Measurements from ENCODE around the gene KRT4. TPM values are rescaled to one million over a fixed set of nuclear protein-coding genes. Genes with fewer than 3 reads are reported as not detected.

The KRT4 gene
- total and polyA plus RNA-seq, 7 donors, result 0.86 to 18.6 TPM; not detected in 5

- Histone ChIP-seq H3K4me3 (no peak overlapping the region), H3K4me1 (peaks cover 0 to 9% (median 2%) of the 10 kb centered on the region in 4 donors), H3K9me3 (no peaks in the 10 kb centered on the region), H3K36me3 (no peaks in the 10 kb centered on the region), H3K27ac (no peak overlapping the region), H3K27me3 (peaks cover 5 to 34% (median 14%) of the 10 kb centered on the region in 3 donors)
- intact Hi-C loops (cut with DNase I), result no loop called here
- 89 to 95% methylated on average over 12 of the region's 12 CpGs for WGBS, 2 donors
- no peak for DNase-seq
- TF ChIP-seq POLR2AphosphoS5 (IDR thresholded peaks at IDR 0.05) (no peak), EP300 (IDR thresholded peaks at IDR 0.05) (no peak), POLR2A (IDR thresholded peaks at IDR 0.05) (no peak)
- TF ChIP-seq, protein P1, sequence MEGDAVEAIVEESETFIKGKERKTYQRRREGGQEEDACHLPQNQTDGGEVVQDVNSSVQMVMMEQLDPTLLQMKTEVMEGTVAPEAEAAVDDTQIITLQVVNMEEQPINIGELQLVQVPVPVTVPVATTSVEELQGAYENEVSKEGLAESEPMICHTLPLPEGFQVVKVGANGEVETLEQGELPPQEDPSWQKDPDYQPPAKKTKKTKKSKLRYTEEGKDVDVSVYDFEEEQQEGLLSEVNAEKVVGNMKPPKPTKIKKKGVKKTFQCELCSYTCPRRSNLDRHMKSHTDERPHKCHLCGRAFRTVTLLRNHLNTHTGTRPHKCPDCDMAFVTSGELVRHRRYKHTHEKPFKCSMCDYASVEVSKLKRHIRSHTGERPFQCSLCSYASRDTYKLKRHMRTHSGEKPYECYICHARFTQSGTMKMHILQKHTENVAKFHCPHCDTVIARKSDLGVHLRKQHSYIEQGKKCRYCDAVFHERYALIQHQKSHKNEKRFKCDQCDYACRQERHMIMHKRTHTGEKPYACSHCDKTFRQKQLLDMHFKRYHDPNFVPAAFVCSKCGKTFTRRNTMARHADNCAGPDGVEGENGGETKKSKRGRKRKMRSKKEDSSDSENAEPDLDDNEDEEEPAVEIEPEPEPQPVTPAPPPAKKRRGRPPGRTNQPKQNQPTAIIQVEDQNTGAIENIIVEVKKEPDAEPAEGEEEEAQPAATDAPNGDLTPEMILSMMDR (IDR thresholded peaks at IDR 0.05), result no peak
These were observed 22.4 kb downstream of the KRT4 start for GRCh38 chr12:52791271-52792184.

GRCh38 chr12:52790427-52791270, 23.3 kb downstream of the KRT4 start:
- intact Hi-C loops (cut with DNase I), result no loop called here
- H3K9me3 ChIP-seq, result no peaks in the 10 kb centered on the region
- DNase-seq, result no peak
- H3K27ac ChIP-seq, result no peak overlapping the region
- no peak overlapping the region for H3K4me3 ChIP-seq
- 63 to 67% methylated on average over 19 of the region's 19 CpGs for WGBS, 2 donors
- no peak for TF ChIP-seq POLR2A (IDR thresholded peaks at IDR 0.05)
- TF ChIP-seq, protein P1 (IDR thresholded peaks at IDR 0.05), result no peak
- TF ChIP-seq EP300 (IDR thresholded peaks at IDR 0.05), result no peak
- no peak for TF ChIP-seq POLR2AphosphoS5 (IDR thresholded peaks at IDR 0.05)
- H3K4me1 ChIP-seq, result peaks cover 0 to 9% (median 2%) of the 10 kb centered on the region in 4 donors
- no peaks in the 10 kb centered on the region for H3K36me3 ChIP-seq
- peaks cover 5 to 35% (median 14%) of the 10 kb centered on the region in 3 donors for H3K27me3 ChIP-seq

DNA sequence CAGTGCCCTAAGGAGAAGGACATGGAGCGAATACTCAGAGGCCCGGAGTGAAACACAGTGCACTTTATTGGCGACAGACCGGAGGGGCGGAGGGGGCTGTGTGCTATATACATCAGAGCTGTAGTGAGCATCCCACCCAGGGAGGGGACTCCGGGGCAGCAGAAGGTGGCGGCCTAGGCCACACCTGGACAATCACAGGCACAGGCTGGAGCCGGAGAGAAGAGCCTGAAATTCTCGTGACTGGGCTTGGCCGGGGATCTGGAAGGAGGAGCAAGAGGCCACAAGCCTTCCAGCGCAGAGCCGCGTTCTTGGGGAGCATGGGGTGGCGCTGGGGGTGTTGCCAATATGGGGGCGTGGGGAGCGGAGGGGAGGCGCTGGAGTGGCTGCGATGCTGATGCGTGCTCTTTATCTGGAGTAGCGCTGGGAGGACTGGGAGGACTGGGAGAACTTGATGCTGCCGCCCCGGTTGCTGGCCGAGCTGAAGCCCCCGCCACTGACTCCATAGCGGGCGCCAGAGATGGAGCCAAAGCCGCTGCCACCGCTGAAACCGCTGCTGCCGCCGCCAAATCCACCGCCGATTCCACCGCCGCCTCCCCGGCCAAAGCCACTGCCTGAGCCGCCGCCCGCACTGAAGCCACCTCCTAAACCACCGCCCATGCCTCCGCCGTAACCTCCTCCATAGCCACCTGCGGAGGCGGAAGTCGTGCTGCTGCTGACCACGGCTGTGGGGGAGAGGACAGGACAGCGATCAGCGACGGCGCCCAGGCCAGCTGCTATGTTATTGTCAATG, 24.1 kb downstream of the KRT4 start:
- peaks cover 5 to 43% (median 14%) of the 10 kb centered on the region in 3 donors for H3K27me3 ChIP-seq
- H3K4me1 ChIP-seq, result peaks cover 0 to 9% (median 2%) of the 10 kb centered on the region in 4 donors
- TF ChIP-seq, protein P1 (IDR thresholded peaks at IDR 0.05), result no peak
- TF ChIP-seq EP300 (IDR thresholded peaks at IDR 0.05) (no peak), POLR2AphosphoS5 (IDR thresholded peaks at IDR 0.05) (no peak), POLR2A (IDR thresholded peaks at IDR 0.05) (no peak)
- intact Hi-C loops (cut with DNase I), result no loop called here
- 16 to 24% methylated on average over 50 of the region's 50 CpGs for whole genome bisulfite sequencing, 2 donors
- DNase-seq, result no peak
- no peaks in the 10 kb centered on the region for H3K9me3 ChIP-seq
- peak overlapping the region in 1 of 4 donors; percentile 9 for H3K4me3 ChIP-seq
- H3K27ac ChIP-seq, result no peak overlapping the region
- H3K36me3 ChIP-seq, result no peaks in the 10 kb centered on the region

DNA sequence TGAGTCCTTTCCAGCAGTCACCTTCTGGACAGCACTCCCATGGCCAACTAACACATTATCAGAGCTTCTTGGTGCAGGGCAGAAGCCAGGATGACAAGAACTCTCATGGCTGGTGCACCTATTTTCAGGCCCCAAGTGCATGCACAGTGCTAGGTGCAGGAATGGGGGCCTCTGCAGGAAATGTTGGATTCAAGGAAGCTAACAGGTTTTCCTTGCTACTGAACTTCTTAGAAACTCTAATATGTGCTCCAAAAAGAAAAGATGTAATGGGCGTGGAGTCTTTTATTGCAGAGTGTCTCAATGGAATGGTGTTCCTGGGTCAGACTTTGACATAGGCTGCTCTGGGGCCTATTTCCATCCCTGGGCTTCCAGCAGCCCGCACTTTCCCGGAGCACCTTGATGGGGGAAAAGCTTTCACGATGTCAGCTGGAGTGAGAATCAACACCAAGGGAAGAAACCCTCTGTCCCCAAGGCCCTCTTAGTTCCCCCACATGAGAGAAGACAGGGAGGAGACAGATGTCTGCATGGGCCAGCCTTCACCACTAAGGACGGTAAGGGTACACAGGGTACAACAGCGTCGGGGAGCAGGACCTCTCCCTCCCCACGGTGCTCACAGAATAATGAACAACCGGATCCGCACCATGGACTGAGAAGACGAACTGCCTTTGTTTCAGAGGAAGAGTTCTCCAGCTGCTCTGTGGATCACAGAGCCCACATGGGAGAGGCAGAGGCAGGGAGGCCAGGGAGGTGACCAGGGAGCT, 24.9 kb downstream of the KRT4 start:
- H3K27me3 ChIP-seq, result peaks cover 5 to 48% (median 14%) of the 10 kb centered on the region in 3 donors
- no peaks in the 10 kb centered on the region for H3K9me3 ChIP-seq
- DNase-seq, result no peak
- WGBS, 2 donors, result 94 to 96% methylated on average over 11 of the region's 11 CpGs
- peaks cover 0 to 9% (median 2%) of the 10 kb centered on the region in 4 donors for H3K4me1 ChIP-seq
- TF ChIP-seq, protein P1 (IDR thresholded peaks at IDR 0.05), result no peak
- TF ChIP-seq EP300 (IDR thresholded peaks at IDR 0.05), result no peak
- TF ChIP-seq POLR2A (IDR thresholded peaks at IDR 0.05), result no peak
- TF ChIP-seq POLR2AphosphoS5 (IDR thresholded peaks at IDR 0.05), result no peak
- intact Hi-C loops (cut with DNase I), result no loop called here
- H3K36me3 ChIP-seq, result no peaks in the 10 kb centered on the region
- no peak overlapping the region for H3K27ac ChIP-seq
- H3K4me3 ChIP-seq, result no peak overlapping the region
